Hematopoietic multipotent progenitor cell treated with erythropoietin and hydrocortisone succinate and interleukin-3 and kit ligand, for 17 days (in vitro differentiated cells): ENCODE data around the gene GINS2.

Experiments used
- DNase-seq: peaks from one replicate; pipeline ENCODE4 v3.0.0-alpha.2; 2015; ENCODE audit warnings: low spot score

Gene GINS2

DNA sequence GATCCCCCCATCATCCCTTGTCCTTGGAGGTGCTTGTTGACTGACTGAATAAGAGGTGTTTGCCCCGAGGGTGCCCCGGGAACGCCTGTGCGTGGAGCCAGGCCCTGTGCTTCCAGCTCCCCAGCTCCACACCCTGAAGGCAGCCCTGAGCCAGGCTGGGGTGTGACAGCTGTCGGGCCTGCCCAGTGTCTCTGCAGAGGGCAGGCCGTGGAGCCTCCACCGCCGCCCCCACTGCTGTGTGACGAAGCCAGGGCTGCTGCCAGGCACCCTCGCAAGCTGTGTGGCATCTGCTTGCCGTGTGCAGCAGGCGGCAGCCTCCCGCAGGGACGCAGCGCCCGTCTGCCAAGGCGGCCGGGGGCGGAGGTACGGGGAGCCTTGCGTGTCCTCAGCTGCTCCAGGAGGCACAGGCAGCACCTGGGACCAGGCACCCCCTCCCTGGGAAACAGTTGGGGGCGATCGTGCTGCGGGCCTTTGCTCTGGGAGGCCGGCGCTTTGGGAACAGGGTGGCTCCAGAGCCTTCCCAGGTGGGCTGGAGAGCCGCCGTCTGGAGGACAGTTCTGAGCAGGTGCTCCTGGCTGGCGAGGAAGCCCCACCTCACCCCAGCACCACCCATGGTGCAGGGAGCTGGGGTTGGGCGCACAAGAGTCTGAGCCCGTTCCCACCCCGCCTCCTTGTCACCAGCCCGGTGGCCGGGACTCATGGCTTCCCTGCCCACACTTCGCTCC is 49.1 kb downstream of the GINS2 start:
- DNase-seq = no peak

DNA sequence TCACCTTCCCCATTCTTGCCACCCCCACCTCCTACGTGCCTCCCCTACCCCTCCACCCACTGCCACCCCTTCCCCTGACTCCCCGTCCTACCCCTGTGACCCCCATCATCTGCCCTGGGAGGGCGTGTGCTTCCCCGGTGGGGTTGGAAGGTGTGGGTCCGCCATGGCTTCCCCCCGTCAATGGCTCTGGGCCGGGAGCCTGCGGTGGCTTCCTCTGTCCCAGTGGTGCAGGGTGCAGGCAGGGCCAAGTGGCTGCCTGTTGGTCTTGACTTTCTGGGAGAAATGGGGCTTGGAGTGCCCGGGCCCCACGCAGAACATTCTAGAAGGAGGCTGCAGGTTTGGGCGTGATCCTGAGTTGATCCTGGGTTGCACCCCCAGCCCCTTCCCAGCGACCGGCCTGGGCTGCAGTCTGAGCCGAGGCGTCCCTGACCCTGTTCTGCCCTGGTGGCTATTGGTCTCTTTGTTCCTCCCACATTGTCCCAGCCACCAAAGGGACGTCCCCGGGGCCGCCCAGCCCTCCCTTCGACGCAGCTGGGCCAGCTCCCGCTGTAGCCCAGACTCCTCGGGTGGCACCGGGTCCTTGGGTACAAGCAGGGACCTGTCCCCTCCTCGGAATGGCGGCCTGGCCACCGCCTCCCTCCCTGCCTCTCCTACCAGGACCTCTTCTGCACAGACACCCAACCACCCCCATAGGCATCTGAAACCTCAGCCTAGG is 49.9 kb downstream of the GINS2 start:
- no peak for DNase-seq

DNA sequence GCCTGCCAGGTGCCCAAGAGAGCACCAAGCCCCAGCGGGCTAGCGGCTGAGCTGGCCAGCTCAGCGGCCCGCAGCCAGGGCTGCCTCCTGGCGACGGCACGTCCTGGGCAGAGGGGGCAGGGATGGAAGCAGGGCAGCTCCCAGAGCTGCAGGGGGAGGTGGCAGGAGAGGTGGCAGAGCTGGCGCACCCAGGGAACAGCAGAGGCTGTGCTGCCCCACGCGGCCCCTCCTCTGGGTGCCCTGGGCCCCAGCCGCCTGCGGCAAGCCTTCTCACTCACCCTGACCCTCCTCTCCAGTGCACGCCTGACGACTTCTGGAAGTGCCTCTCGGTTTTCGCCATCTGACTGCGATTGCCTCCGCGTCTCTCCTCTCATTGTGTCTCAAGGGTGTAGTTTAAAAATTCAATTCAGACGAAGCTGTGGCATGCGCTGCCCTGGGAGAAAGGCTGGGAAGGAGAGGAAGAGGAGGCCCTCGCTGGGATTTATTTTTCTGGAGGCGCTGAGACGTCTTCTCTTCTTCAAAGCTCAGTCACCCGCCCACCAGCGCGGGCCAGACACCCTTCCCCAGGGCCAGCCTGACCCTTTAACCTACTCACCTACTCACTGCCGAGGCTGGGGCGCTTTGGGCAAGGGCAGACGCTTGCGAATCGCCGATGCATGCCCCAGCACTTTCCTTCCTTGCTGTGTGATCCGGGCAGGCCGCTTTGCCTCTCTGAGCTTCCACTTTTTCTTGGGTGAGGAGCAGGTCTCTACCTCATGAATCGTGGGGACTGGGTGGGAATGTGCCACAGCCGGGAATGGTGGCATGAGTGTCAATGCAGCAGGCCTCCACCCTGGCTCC is 50.7 kb downstream of the GINS2 start:
- no peak for DNase-seq

DNA sequence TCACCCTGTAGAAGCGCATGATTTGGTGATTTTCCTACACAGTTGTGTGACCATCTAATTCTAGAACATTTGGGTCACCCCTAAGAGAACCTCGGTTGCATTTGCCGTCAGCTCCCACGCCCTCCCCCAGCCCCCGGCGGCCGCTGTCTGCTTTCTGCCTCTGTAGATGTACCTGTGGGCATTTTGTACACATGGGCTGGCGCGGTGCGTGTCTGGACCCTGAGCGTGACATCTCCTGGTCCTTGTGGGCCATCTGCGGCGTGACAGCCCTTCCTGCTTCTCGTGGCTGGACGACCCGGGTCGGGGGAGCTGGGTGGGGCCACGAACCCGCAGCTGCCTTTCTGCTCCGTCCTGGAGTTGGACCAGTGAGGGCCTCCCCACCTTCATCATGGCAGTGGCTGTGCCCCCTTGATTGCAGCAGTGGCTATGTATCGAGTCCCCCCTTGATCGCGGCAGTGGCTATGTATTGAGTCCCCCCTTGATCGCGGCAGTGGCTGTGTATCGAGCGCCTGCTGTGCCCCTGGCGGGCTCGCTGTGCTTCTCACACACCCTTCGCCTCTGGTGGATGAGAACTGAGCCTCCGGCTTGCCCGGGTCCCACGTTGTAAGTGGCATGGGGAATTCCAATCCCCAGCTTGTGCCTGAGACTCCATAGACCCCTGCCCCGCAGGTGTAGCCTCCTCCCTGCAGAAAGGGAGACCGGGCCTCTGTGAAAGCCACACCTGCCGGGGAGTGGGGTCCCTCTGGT is 51.5 kb downstream of the GINS2 start:
- no peak for DNase-seq

DNA sequence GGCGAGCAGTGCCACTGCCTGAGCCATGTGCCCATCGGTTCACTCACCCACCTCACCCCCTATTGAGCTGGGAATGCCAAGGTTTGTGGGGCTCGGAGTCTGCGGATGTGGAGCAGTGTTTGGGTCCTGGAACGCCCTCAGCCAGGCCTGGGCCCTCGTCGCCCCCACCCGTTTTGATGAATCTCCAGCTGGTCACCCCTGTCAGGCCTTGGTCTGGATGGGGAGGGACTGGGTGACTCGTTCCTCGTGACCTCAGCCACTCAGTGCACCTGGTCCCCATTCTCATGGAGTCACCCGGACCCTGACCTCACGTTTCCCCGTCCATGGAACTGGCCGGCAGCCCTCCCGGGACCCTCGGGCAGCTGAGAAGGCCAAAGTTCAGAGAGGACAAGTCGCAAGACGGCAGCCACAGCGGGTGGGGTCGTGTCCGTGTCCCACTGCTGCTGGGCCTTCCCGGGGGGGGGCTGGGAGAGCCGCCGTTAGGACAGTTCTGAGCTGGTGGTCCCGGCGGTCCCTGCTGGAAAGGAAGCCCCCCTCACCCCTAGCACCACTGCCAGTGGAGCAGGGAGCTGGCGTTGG is 52.4 kb downstream of the GINS2 start:
- DNase-seq = no peak

DNA sequence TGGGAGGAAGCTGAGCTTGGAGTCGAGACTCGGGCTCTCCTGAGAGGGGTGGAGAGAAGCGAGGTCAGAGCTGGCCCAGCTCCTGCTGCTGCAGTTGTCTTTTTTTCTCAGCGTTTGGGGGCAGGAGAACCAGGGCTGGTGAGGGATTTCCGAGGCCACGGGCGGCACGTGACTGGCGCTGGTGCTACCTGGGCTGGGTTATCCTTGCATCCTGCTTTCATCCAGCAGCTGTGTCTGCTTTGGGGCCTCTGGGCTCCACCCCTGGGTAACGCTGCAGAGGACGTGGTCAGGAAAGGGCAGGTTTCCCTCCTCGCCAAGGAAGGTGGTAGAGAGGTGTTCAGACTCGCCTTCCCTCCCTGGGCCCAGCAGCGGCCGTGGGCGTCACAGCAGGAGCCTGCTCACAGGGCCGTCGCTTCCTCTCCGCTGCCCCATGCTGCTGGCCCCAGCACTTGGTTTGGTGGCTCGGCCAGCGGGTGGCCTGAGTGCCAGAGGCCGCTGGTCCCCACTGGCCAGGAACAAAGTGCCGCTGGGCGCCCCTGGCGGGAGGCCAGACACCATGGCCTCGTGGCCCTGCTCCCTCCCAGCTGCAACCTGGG is 53.1 kb downstream of the GINS2 start:
- no peak for DNase-seq

DNA sequence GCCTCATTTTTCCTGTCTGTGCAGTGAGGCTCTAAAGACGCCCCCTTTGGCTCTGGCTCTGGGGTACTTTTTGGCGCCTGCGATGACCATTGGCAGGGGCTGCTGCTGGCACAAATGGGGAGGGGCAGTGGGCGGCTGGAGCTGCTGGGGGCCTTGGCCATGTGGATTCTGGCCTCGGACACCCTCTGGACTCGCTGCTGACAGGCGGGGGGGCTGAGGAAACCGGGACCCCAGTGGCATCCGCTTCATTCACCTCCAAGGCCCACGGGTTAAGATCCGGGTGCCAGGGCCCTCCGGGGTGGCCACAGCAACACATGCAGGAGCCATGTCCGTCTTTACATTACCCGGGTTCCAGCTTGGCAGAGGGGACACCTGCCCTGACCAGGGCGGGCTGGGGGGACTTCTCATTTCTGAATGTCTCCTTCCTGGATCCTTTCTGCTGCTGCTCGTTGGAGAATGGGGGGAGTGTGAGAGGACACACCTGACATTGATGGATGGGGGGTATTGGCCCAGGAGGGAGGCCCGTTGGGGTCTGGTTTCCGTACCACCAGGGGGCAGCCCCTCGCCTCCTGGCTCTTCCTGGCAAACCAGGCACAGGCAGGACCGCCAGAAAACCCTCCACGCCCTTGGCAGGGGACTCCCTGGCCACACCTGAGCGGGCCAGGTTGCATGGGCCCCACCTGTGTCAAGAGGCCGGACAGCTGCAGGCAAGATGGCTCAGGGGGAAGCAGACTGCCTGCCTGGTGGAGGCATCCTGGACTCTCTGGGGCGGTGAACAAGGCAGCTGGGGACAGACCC is 53.8 kb downstream of the GINS2 start:
- no peak for DNase-seq

DNA sequence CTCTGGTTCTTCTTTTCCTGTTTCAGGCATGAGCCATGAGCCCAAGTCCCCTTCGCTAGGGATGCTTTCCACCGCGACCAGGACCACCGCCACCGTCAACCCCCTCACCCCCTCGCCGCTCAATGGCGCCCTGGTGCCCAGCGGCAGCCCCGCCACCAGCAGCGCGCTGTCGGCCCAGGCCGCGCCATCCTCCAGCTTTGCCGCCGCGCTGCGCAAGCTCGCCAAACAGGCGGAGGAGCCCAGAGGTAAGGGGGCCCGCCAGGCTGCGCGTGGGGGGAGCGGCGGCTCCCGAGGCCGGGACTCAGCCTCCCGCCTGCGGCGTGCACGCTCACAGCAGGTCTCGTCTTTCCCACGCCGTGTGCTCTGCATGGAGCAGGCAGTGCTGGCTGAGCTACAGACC is 54.9 kb downstream of the GINS2 start:
- DNase-seq = no peak

DNA sequence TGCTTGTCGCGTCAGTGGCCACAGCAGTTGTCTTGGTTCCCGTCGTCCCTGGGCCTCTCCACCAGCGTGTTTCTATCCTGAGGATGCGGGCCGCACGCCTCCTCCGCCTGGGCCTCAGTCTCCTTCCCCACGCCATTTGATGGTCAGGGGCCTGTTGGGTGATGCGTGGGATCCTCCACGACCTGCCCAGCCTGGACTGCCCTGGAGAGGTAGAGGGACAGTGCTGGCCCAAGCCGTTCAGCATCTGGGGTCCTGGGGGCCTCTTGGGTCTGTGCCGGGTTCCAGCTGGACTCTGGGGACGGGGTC is 55.4 kb downstream of the GINS2 start:
- no peak for DNase-seq

DNA sequence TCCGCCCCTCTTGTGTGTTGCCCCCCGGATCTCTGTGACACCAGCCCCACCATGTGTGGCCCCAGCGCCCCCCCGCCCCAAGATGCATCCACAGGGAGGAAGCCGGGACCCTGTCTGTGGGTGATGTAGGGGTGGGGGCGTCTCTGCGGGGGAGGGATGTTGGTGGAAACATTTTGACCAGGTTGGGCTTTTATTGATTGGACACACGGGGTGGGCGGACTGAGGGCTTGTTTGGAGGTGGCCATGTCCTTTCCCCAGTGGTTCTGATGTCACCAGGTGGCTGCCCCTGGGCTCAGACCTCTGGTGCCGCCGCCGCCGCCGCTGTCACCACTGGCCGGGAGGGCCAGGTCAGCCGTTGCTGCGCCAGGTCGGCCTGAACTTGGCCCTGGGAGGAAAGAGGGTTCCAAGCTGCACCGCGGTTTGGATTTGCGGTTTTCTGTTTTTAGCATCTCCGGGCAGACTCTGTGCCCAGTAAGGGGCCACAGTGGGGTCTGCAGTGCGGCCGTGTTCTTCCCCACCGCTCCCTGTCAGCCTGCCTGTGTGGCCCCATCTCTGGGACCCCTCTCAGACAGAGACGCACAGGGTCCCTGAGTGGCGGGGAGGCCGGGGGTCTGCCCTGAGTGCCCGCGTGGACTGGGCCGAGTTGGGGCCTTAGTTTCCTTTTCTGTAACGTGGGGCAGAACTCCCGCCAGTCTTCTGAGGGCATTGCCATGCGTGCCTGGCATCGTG is 55.9 kb downstream of the GINS2 start:
- no peak for DNase-seq

DNA sequence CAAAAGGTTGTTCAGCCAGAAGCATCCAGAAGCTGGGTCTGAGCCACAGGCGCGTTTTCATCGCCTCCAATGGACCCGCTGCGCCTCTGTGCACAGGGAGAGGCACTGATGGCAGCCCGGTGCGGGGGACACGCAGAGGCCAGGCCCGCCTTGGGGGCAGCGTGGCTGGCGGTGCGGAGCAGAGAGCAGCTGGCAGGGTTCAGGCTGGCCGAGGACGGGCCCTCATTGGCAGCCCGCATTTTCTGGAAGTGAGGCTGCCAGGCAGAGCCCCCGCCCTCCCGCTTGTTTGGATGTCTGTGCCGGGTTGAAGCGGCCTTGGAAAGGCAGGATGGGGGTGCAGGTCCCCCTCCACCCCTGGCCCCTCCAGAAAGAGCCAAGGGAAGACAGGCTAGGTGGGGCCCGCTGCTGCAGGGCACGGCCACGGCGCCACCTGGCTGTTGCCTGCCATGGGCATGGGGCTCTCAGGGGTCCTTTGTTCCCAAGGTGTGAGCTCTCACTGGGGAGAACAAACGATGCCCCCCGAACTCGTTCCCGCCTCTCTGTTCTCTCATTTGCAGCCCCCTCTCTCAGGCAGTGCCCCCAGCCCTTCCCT is 56.9 kb downstream of the GINS2 start:
- DNase-seq = no peak

DNA sequence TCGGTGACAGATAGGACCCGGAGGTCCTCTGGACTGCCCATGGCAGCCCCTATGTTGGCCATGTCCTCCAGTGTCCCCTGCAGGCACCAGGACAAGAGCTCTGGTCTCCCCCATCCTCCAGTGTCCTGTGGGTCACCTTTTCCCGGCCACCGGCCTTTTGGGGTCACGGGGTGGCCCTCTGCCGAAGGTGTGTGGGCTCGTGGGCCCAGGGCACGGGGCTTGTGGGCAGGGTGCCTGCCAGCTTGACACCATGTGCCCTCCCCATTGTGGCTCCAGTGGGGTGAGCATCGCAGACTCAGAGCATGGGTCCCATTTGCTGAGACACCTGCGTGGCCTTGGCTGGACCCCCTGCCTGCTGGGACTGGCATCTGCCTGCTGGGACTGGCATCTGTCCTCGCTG is 57.5 kb downstream of the GINS2 start:
- DNase-seq = no peak

DNA sequence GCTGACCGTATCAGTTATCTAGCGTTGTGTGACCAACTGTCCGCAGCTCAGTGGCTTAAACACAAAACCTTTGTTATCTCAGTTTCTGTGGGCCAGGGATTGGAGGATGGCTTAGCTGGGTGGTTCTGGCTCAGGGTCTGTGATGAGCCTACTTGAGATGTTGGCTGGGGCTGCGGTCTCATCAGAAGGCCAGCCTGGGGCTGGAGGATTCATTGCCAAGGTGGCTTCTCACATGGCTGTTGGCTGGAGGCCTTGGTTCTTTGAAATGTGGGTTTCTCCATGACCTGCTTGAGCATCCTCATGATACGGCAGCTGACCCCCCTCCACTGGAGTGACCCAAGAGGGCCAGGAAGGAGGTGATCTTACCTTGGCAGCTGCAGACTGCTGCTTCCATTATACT is 58.9 kb downstream of the GINS2 start:
- no peak for DNase-seq

DNA sequence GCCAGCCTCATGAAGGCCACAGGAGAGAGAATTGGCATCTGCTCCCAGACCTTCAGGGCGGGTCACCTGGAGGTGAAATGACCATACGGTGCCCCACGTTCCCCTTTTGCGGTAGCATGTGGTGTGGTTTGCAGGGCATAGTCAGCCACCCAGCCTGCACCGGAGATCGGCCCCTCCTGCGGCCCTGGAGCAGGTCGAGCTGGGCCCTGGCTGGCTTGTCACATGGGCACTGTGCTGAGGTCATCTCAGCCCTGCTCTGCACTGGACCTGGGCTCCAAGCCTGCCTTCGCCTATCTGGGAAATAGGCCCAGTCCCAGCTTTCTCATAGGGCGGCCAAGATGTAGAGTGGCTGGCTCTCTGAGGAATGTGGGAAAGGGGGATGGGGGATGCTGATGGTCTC is 59.4 kb downstream of the GINS2 start:
- no peak for DNase-seq

DNA sequence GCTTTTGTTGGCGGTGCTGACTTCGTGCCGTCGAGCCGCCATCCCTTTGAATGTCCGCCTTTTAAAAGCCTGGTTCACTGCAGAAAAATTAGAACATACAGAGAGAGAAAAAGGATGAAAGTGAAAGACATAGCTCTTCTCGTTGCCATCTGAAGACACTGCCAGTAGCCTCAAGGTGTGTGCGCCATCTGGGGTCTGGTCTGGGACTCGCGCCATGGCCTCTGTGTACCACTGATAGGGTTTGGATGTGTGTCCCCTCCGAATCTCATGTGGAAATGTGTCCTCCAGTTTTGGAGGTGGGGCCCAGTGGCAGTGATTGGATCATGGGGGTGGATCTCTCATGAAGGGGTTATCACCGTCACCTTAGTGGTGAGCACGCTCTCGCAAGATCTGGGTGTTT is 60.1 kb downstream of the GINS2 start:
- DNase-seq = no peak

DNA sequence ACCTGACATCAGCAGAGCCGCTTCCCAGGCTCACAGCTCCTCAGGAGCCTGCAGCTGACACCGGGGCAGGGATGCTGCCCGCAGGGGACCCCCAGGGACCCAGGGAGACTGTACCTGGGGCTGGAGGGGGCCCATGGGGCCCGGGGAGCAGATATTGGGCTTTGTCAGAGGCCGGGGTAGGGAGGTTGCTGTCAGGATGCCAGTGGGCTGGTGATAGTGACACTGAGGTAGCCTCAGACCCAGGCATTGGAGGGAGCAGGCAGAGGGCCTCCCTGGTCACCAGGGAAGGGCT is 60.5 kb downstream of the GINS2 start:
- DNase-seq = no peak

DNA sequence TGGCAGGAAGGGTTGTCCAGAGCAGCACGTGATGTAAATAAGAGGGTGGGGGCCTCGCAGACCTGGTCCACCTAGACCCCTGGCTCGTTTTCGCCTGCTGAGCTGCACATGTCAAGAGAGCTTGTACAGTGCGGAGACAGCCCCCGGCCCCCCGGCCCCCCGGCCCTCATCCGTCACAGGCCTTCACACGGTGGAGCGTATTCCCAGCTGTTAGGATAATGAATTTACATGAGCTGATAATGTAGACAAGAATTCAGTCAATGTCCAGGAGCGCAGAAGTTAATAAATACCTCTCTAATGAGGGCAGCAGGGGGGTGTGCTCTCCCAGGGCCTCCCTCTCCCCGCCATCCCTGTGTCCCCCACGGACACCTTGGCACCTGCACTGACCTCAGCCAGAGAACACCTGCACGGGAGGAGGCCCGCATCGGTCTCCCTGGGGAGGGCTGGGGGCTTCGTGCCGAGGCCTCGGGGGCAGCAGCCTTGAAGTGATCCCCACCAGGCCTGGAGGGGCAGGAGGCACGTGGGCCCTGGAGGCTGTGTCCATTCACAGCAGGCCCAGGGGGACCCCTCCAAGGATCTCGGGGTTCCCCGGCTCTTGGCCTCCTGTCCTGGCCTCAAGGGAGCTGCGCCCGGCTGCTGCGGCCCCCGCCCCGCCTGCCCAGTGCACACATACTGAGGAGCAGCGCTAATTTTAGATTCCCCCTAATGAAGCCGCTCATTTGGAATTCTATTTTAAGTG is 61.1 kb downstream of the GINS2 start:
- no peak for DNase-seq

DNA sequence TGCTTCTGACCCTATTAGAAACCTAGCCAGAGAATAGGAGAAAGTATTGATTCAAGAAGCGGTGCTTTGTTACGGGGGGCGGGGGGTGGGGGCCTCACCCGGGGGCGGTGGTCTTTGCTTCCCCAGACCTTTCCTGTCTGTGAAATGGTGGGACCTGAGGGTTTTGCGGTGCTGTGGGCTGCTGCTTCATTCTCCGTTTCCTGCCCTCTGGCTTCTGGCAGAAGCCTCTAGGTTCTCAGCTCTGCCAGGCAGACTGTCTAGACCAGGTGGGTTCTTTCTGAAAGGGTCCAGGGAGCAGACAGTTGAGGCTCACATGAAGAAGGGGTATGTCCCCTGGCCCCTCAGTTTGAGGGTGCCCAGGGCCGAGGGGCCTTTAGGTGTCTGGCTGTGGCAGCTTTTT is 61.7 kb downstream of the GINS2 start:
- no peak for DNase-seq
